Stimulated activated CD8-positive, alpha-beta memory T cell treated with anti-CD3 and anti-CD28 coated beads, Interleukin-12 subunit alpha, Interleukin-12 subunit beta, amount 100 ng/mL, for 24 hours (primary cell): Measurements from ENCODE around the gene FBLN5.
"Not testable (repeated sequence)": the region's sequence is repeated elsewhere in the genome, so short reads cannot be mapped to it uniquely, and the experiment has no call there.

ENCODE experiments used
- DNase-seq: peaks from one replicate; pipeline ENCODE4 v3.0.0-alpha.2; 2020; ENCODE audit errors: extremely low read depth

FBLN5 gene

GRCh38 chr14:91910196-91910595, 37.3 kb downstream of the FBLN5 start:
- DNase-seq, result no peak

DNA sequence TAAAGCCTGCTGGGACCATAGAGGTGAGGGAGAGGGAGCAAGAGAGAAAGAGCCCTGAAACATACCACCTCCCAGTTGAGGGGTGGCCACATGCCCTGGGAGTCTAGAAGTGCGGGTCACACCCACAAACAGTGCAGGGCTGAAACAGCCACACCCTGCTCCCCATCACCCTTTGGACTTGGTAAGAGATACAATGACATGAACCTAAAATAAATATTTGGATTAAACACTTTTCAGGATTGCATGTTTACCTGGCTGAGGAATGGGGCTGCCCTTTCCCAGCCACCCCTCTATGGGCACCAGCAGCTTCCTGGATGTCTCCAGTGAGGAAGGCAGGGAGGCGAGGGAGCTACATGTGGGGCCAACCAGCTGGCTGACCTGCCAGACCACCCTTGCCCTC, 41.1 kb downstream of the FBLN5 start:
- DNase-seq, result no peak

GRCh38 chr14:91904956-91905645, 42.4 kb downstream of the FBLN5 start:
- DNase-seq, result no peak

DNA sequence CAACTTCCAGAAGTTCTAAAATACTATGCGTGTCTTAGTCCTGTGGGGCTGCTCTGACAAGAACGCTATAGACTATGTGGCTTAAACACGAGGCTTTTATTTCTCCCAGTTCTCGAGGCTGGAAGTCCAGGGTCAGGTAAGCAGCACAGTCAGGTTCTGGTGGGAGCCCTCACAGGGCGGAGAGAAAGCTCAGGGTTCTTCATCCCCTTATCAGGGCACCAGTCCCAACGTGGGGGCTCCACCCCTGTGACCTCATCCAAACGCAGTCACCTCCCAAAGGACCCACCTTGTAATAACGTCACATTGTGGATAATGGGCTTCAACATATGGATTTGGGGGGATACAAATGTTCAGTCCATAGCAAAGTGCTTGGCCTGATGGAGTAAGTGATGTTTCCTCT, 43.0 kb downstream of the FBLN5 start:
- no peak for DNase-seq

GRCh38 chr14:91903070-91903469, 44.4 kb downstream of the FBLN5 start:
- no peak for DNase-seq

- no peak for DNase-seq
Observed at GRCh38 chr14:91902336-91902735, 45.2 kb downstream of the FBLN5 start.

- DNase-seq, result no peak
Observed at GRCh38 chr14:91901449-91902226, 45.9 kb downstream of the FBLN5 start.

DNA sequence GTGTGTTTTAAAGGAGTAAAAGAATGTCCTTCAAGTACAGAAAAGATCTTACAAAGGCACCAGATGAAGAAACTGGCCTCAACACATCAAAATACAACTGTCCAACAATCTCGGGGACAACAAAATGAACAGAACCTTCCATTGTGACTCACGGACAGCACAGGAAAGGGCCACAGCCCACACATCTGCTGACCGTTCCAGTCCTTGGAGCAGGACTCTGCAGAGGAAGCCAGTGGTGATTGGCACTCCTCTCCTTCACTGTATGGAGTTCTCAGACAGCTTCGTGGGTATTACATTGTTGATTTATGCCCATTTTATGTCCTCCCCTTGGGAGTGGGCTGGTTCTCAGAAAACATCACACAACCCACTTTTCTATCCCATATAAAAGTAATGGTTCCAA, 47.7 kb downstream of the FBLN5 start:
- DNase-seq, result no peak

DNA sequence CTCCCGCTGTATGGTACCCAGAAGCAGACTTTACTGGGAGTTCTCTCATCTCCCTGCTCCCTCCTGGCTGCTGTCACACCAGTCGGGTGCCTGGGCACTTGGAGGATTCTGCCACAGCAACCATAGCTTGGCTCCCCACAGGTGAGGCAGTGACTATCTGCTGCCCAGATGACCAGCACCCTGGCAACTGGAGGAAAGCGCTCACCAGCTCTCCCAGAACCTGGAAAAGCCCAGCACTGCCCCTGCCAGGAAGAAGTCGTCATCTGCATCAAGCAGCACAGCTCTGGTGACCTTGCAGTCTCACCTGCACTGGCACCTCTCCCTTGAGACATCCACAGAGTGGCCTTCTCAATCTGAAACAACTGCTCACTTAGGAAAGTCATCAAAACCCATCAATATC, 48.3 kb downstream of the FBLN5 start:
- DNase-seq, result no peak

GRCh38 chr14:91898372-91898771, 49.1 kb downstream of the FBLN5 start:
- no peak for DNase-seq

DNA sequence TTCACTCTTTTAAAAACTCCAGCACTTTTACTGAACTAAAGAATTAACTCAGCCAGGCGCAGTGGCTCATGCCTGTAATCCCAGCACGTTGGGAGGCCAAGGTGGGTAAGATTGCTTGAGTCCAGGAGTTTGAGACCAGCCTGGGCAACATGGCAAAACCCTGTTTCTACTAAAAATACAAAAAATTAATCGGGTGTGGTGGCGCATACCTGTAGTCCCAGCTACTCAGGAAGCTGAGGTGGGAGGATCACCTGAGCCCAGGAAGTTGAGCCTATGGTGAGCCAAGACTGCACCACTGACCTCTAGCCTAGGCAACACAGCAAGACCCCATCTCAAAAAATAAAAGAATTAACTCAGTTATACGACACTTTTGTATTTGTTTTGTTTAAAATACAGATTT, 49.8 kb downstream of the FBLN5 start:
- DNase-seq, result not testable (repeated sequence)

GRCh38 chr14:91897106-91897701, 50.3 kb downstream of the FBLN5 start:
- no peak for DNase-seq

DNA sequence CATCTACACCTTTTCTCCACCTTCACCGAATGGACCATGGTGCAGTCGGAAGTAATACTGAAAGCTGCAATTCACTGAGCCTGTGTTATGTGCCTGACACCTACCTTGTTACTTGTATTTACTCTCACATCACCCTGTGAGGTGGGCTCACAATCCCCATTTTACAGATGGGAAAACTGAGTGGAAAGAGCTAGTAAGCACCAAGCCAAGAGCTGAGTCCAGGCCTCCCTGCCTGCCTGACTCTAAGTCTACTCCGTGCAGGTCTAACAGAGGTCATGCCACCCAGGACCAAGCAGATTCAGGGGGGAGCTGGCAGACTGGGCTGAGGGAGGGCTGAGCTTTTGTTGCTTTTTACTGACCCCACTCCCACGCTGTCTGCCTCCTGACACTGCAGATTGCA, 51.1 kb downstream of the FBLN5 start:
- DNase-seq, result no peak

DNA sequence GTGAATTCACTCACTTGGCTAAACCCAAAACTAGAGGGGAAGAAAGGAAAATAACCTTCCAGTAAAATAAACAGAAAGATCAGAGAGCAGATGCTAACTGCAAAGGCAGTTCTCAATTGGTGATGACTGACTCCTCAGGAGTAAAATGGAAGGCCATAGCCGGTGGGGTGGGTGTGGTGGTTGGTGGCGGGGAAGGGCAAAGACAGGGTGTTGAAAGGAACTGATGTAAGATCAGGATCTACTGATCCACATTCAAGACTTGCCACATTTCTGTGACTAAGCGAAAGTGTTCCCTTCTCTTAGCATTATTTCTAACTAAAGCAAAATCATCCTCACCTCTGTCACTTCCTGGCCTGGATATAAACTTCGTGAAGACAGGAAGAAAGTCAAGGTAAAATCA, 53.8 kb downstream of the FBLN5 start:
- no peak for DNase-seq

GRCh38 chr14:91893007-91893406, 54.5 kb downstream of the FBLN5 start:
- no peak for DNase-seq

- DNase-seq, result no peak
Observed at GRCh38 chr14:91891721-91892220, 55.7 kb downstream of the FBLN5 start.

DNA sequence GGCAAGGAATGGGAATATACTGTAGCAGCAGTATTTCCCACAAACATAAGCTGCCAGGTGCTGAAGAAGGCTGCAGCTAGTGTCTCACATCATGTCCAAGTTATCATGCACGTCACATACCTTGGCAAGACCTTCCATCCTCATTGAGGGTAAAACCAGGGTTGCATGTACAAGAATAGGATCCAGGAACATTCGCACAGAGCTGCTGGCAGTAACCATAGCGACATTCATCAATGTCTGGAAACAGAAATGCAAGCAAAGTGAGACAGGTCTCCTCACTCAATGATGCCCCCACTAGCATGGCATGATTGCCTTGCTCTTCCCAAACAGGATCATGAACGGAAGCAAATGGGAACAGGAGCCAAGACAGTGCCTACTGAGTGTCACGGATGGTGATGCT, 56.4 kb downstream of the FBLN5 start:
- no peak for DNase-seq

DNA sequence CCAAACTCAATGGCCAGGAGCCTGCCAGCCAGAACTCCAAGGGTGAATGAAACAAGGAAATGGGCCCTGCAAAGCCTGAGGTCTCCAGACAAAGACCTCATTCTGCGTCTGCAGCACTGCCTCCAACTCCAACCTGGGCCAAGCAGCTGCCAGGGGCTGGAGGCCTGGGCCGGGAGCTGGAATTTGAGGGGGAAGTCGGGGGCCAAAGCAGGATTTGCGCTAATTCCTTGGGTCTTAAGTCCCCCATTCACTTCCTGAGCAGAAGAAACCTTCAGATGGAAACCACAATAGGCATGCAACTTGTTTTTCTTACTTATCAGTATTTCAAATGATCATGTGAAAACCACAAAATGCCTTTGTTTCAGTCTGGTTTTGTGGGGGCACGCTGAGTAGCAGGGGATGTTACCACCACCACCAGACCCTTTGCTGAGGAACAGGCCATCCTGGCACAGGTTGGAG, 57.2 kb downstream of the FBLN5 start:
- no peak for DNase-seq

DNA sequence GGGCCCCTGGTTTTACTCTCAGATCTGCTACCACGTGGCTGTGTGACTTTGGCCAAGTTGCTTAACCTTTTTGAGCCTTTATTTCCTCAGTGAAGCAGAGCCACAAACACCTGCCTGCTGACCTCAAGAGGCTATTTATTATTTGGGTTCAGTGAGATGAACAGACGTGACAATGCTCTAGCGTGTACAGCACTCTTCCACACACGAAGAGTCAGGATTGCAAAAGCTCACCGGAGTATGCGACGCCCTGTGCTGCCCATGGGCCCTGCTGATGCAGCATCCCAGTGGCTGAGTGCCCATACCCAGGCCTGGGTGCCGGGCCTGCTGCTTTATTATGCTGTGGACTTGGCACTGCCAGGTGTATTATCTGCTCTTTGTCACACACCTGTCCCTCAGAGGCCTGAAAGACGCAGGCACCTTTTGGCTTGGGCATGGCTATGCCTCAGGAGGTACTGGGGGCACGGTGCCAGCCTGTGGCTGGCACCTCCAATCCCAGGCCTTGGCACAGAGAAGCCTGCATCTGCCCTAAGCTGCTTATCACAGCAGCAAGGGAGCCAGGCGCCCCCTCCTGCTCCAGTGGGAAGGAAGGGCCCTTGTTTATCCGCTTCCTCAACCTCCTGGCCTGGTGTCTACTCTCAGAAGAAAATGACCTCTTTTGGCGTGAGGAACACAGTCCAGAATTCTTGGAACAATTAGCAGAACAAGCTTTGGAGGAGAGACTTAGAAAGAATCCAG, 57.9 kb downstream of the FBLN5 start:
- no peak for DNase-seq

DNA sequence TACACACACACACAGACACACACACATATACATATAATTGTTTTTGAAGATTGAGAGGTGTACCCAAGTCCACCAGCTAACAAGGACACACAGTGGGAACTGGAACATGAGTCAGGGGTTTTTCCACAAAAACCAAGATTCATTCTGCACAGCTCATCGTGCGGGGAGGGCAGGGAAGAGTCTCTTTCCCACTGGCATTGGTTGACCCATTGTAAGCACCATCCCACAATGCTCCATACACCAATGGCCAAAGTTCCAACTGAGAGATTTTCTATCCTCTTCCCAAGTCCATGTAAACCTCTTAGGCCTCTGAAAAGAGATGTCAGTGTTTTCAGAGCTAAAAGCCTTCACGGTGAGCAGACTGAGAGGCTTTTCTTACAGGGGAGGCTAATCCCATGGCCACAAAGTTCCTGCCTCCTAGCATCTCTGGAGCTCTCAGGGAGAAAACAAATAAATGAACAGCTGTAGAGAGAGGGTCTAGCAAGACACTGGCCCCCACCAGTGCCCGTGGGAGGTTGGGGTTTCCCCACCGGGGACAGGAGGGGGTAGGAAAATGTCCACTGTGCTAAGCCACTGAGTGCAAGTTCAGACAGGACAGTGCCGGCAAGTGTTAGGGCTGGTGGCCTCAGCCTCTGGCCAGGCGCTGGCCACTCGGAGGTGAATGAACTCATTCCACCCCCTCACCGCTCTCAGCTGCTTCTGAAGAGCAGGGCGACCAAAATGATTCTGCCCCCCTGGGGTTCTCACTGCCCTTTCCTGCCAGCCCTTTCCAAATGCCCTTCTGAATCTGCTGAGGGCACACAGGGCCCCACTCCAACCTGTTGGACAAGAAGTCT, 58.6 kb downstream of the FBLN5 start:
- DNase-seq, result no peak

DNA sequence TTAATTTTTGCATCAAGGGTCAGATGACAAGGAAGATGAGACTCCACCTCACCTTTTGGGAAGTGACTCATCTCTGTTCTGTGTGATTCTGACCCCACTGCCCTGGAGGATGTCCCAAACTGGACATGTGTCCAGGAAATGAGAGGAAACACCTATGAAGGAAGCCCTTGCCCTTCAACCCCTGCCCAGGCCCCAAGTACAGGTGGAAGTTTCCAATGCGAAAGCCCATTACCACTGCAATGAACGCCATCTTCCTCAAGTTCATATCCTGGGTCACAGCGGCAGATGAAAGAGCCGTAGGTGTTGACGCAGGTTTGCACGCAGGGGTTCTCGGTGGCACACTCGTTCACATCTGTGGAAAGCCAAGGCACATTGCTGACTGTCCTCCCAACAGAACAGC, 60.5 kb downstream of the FBLN5 start:
- no peak for DNase-seq
